ENCODE measurements around the gene RNPEP. TPM values are rescaled to one million over a fixed set of nuclear protein-coding genes. Genes with fewer than 3 reads are reported as not detected.

RNPEP gene
- total and polyA plus RNA-seq, 2 of the 13 experiments (the other 11 are each of a cell fraction or from before 2014, with no cell fraction given) = 20.6 to 38.4 TPM

GRCh38 chr1:201941420-201942128 lies 40.9 kb upstream of the RNPEP start (continued):
- TF ChIP-seq ZBTB46 (CRISPR knock-in tag; IDR thresholded peaks at IDR 0.05; ENCODE audit: borderline replicate concordance) (no peak), SKI (IDR thresholded peaks at IDR 0.05; ENCODE audit: partially characterized antibody) (no peak), RNF219 (CRISPR knock-in tag; IDR thresholded peaks at IDR 0.05) (no peak), IKZF5 (CRISPR knock-in tag; IDR thresholded peaks at IDR 0.05) (peak; percentile 74; the same call in 1 of the 2 replicates), ETV6 (CRISPR knock-in tag; conservative IDR thresholded peaks at IDR 0.05) (no peak), ZBTB3 (CRISPR knock-in tag; IDR thresholded peaks at IDR 0.05; ENCODE audit: borderline replicate concordance, low read depth) (no peak), ISL2 (CRISPR knock-in tag; IDR thresholded peaks at IDR 0.05) (peak; percentile 17; the same call in 1 of the 2 replicates), NCOR1 (IDR thresholded peaks at IDR 0.05; ENCODE audit: borderline replicate concordance, low read length) (no peak), FOXO4 (CRISPR knock-in tag; conservative IDR thresholded peaks at IDR 0.05) (no peak), HNF4A (CRISPR knock-in tag; IDR thresholded peaks at IDR 0.05) (no peak), ZNF317 (CRISPR knock-in tag; IDR thresholded peaks at IDR 0.05) (no peak), ZNF367 (CRISPR knock-in tag; IDR thresholded peaks at IDR 0.05; ENCODE audit: borderline replicate concordance) (no peak), NKX3-1 (CRISPR knock-in tag; IDR thresholded peaks at IDR 0.05) (no peak), CENPT (CRISPR knock-in tag; IDR thresholded peaks at IDR 0.05; ENCODE audit: low read depth) (no peak), E2F5 (CRISPR knock-in tag; conservative IDR thresholded peaks at IDR 0.05) (no peak), ZKSCAN8 (CRISPR knock-in tag; IDR thresholded peaks at IDR 0.05; ENCODE audit: borderline replicate concordance) (no peak), PRPF4 (IDR thresholded peaks at IDR 0.05; ENCODE audit: low read depth, low read length, poor library complexity, severe bottlenecking) (no peak), ZNF589 (CRISPR knock-in tag; conservative IDR thresholded peaks at IDR 0.05) (no peak), ZNF260 (CRISPR knock-in tag; IDR thresholded peaks at IDR 0.05; ENCODE audit: borderline replicate concordance, low read depth) (no peak), MED13 (CRISPR knock-in tag; IDR thresholded peaks at IDR 0.05) (no peak), AHR (CRISPR knock-in tag; IDR thresholded peaks at IDR 0.05) (no peak), BRCA1 (CRISPR knock-in tag; IDR thresholded peaks at IDR 0.05) (no peak)

Measured in HepG2 (cell line).